Activated CD8-positive, alpha-beta memory T cell treated with anti-CD3 and anti-CD28 coated beads, Interleukin-2, amount 50 U/mL, for 1 hour (primary cell): ENCODE measurements around the gene CST9.
"Not testable (repeated sequence)": the region's sequence is repeated elsewhere in the genome, so short reads cannot be mapped to it uniquely, and the experiment has no call there.

Experiments
- DNase-seq: peaks from one replicate; pipeline ENCODE4 v3.0.0-alpha.2; 2020; ENCODE audit errors: extremely low read depth

Gene CST9

DNA sequence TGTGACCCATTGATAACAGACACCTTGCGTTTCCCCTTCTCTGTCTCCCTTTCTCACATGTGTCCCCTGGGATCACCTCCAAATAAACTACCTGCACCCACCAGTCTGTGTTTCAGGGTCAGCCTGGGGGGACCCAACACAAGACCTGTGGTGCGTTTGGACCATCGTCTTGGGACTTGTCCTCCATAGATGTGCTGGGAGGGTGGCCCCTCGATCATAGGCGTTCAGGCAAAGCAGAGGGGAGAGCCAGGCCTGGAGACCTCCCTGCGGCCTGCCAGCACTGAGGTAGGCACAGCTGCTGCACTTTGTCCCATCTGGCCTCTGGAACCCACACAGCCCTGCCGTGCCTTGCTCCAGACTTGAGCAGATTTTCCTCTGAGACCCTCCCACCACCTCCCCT lies 18.1 kb downstream of the CST9 start:
- DNase-seq = no peak

DNA sequence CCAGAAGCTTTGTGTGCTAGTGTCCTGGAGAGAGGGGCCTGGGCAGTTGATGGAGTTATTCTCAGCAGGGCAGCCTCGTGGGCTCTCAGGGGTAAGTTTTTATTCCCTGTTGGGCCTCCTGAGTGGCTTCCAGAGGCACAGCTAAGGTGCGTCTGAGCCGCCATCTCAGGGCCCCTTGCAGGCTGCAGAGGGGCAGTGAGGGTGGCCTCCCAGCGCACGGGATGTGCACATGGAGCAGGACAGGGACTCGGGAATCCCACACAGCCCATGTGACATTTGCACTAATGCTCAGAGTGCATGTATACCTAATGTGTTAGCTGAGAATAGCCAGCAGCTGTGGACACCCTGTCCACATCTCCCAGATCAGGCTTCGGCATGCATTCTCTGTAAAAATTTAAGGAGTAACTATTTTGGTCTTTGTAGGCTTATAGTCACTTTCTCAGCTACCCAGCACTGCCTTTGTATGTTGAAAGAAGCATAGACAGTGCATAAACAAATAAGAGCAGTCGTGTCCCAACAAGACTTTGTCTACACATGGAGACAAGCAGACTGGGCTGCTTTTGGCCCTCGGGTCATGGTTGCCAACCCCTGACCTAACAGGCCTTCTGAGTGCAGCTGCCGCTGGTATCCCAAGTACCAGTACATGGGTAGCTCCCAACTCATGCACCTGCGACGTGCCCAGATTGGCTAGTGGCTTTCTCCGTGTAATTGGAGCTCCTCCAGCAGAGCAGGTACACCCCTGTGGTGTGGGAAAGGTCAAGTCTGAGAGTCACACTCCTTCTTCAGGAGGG lies 18.8 kb downstream of the CST9 start:
- DNase-seq = no peak

- no peak for DNase-seq
Measured at GRCh38 chr20:23585808-23586734, 19.6 kb downstream of the CST9 start.

DNA sequence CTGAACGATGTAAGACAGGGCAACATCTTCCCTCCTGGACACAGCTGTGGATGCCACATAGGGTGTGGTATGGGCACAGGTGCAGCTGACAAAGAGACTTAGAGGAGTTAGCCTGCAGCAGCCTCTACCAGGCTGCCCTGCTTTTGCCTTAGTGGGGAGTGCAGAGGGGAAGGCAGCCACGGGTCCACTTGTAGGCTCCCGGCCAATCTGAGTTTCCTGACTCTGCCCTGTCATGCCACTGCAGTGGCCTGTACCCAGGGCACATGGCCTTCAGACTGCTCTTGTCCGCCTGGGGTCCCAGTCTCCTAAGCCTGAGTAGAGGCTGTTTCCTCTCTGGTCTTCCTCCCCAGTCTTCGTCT lies 20.3 kb downstream of the CST9 start:
- DNase-seq = no peak

- no peak for DNase-seq
Measured at GRCh38 chr20:23584434-23585199, 21.1 kb downstream of the CST9 start.

GRCh38 chr20:23583526-23583925 lies 22.2 kb downstream of the CST9 start:
- no peak for DNase-seq

DNA sequence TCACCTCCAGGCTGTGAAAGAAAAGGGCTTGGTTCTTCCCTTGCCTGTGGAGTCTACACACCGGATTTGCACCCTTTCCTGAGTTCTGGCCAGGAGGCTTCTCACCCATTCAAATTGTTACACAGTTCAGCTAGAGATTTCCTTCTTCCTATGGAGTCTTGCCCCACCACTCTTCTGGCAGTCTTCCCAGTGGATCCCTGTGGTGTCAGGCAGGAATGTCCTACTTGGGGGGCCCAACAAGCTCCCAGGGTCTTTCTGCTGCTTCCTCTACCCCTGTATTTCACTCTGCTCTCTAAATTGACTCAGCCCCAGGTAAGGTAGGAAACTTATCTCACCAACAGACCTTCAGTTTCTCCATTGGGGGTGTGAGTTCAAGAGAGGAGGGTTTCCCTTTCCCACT lies 23.4 kb downstream of the CST9 start:
- DNase-seq = no peak

GRCh38 chr20:23581833-23582232 lies 23.9 kb downstream of the CST9 start:
- not testable (repeated sequence) for DNase-seq

DNA sequence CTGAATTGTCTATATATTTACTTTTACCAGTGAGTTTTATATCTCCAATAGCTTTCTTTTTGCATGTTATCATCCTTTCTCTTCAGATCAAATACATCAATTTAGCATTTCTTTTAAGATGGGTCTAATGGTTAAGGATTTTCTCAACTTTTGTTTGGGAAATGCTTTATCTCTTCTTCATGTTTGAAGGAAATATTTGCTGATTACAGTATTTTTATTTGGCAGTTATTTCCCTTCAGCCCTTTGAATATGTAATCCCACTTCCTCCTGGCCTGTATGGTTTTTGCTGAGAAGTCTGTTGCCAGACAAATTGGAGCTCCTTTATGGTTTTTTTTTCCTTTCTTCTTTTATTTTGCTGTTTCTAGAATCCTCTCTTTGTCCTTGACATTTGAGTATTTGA lies 30.7 kb downstream of the CST9 start:
- no peak for DNase-seq

- no peak for DNase-seq
Measured at GRCh38 chr20:23570178-23570760, 35.4 kb downstream of the CST9 start.

DNA sequence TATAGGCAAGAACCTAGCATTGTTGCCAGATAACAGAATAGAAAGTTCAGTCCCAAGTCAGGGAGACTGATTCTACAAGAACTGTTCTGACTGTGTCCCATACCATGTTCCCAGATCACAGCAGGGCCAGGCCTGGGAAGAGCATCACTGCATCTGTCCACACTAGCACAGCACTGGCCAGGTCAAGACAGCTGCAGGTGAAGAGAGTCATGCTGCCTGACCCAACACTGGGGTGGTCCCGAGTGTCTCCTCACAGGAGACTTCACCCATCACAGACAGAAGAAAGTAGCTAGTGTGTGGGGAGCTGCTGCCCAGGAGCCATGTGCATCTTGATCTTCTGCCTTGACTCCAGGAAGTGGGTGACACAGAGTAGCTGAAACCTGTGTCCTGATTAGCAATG lies 36.1 kb downstream of the CST9 start:
- no peak for DNase-seq

DNA sequence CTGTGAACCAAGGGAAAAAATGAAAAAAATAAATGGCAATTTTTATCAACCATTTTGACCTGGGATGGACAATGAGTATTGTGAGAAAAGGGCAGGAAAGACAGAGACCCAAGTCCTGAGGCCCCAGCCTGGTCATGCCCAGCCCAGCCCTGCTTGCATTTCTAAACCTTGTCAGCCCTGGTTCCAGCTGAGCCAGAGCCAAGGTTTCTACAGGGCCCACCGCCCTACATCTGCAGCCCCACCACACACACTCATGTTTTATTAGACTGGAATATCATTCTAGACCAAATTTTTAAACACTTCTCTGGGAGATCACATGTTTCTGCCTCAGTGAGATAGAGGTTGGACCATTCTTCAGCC lies 36.8 kb downstream of the CST9 start:
- DNase-seq = no peak

- DNase-seq = no peak
Measured at GRCh38 chr20:23568320-23568970, 37.3 kb downstream of the CST9 start, which contains the start of gene CST9L. TSS of gene CST9L (minus strand) at chr20:23568484. CDS start at chr20:23568450, 34 bp downstream.

- no peak for DNase-seq
Measured at GRCh38 chr20:23566199-23566932, 39.4 kb downstream of the CST9 start.

GRCh38 chr20:23565503-23566045 lies 40.1 kb downstream of the CST9 start:
- DNase-seq = no peak

GRCh38 chr20:23564927-23565326 lies 40.8 kb downstream of the CST9 start:
- no peak for DNase-seq

DNA sequence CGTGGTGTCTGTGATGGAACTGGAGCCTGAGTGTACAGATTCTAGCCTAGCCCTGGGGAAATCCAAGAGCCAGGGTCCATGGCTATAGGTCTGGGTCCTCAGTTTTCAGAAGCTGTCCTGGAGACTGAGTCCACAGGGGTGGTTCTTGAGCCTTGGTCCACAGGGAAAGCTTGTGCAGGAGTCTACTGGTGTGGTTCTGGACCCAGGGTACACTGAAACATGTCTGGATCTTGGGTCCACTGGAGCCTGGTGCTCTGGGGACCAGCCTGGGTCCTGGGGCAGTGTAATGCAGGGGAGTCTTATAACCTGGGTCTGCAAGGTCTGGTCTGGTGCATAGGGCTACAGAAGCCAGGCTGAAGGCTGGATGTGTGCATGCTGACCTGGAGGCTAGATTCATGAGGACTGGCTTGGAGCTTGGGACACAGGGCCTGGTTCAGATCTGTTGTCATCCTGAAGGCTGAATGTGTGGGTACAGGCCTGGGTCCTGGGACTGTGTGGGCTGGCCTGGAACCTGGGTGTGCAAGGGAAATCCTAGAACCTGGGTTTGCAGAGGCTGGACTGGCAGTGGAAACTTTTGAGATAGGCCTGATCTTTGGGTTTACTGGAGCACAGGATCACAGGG lies 42.9 kb downstream of the CST9 start:
- no peak for DNase-seq

GRCh38 chr20:23554401-23554800 lies 51.3 kb downstream of the CST9 start:
- DNase-seq = no peak
